ENCODE data around the gene TOM1L2.
A peak's percentile ranks its signal among the peaks of the same experiment; 100 is the strongest.

Gene TOM1L2

DNA sequence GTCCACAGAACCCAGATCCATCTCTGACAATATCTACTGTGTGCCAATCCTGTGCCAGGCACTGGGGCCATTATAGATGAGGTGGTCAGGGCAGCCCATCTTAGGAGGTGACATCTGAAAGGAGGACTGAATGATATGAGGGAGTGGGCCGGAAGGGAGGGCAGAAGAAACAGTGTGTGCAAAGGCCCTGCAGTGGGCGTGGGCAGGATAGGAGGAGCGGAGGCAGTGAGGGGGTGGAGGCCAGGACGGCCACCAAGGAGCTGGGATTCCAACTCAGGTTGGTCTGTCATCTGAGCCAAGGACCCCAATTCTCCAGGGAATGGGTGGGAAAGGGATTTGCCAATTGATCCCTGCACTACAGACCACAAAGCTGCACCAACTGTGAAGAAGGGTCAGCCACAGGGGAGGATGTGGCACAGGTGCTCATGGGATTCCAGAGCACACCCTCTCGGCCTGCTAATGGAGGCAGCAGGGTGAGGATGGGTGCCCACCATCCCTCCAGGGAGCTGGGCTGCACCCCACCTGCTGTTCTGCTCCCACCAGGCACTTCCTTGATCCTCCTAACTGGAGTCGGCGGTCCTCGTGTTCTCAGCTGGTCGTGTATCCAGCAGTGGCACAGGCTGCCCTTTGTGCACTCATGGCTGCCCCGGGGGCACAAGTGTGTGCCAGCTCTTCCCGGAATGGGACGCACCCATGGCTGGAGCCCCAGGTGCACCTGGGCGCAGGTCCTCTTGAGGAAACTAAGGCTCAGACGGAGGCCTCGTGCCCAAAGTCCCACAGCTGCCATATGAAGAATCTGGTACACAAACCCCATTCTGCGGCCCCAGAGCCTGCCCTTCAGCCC lies 145.0 kb downstream of the TOM1L2 start:
- Histone ChIP-seq H3K27ac (ENCODE audit: low read depth, low read length) (no peak overlapping the region), H3K36me3 (ENCODE audit: control insufficient read depth, low read length) (peaks cover 51% of the 10 kb centered on the region), H3K4me3 (ENCODE audit: low read length) (no peak overlapping the region), H3K9me3 (ENCODE audit: control insufficient read depth, insufficient read depth, low read length) (no peaks in the 10 kb centered on the region), H3F3A (ENCODE audit: control insufficient read depth, insufficient read depth) (no peaks in the 10 kb centered on the region), H4K20me1 (ENCODE audit: control insufficient read depth, insufficient read depth, low read depth, low read length) (peaks cover 14% of the 10 kb centered on the region; the same call in 1 of the 2 replicates), H3K4me2 (ENCODE audit: low read length) (no peak overlapping the region), H3K79me2 (ENCODE audit: control insufficient read depth, low read length) (peaks cover 95% of the 10 kb centered on the region), H3K27me3 (ENCODE audit: control insufficient read depth, low read length) (no peaks in the 10 kb centered on the region), H3K9me2 (replicated peaks; ENCODE audit: control insufficient read depth, low read length) (no peaks in the 10 kb centered on the region), H3K4me1 (ENCODE audit: control insufficient read depth, low read length) (peaks cover 59% of the 10 kb centered on the region)
- TF ChIP-seq EZH2phosphoT487 (IDR thresholded peaks at IDR 0.05; ENCODE audit: borderline replicate concordance, low read length): no peak
- TF ChIP-seq, protein P1, sequence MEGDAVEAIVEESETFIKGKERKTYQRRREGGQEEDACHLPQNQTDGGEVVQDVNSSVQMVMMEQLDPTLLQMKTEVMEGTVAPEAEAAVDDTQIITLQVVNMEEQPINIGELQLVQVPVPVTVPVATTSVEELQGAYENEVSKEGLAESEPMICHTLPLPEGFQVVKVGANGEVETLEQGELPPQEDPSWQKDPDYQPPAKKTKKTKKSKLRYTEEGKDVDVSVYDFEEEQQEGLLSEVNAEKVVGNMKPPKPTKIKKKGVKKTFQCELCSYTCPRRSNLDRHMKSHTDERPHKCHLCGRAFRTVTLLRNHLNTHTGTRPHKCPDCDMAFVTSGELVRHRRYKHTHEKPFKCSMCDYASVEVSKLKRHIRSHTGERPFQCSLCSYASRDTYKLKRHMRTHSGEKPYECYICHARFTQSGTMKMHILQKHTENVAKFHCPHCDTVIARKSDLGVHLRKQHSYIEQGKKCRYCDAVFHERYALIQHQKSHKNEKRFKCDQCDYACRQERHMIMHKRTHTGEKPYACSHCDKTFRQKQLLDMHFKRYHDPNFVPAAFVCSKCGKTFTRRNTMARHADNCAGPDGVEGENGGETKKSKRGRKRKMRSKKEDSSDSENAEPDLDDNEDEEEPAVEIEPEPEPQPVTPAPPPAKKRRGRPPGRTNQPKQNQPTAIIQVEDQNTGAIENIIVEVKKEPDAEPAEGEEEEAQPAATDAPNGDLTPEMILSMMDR (IDR thresholded peaks at IDR 0.05; ENCODE audit: low read depth, low read length, poor library complexity, severe bottlenecking): no peak

DNA sequence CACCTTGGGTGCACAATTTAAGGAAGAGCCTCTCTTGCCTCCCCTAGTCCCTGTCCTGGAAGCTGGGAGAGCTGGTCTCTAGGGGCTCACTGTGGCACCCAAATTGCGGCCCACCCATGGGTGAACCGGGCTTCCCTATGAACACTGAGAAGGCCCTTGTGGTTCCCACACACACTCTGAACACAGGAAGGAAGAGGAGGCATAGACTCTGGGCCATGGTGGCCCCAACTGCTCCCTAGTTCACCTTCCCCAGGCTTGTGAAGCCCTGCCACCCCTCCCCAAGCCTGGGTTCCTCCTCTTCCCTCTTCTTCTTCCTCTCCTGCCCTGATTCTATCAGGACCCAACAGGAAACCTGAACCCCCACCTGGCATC lies 145.9 kb downstream of the TOM1L2 start:
- TF ChIP-seq, protein P1 (IDR thresholded peaks at IDR 0.05; ENCODE audit: low read depth, low read length, poor library complexity, severe bottlenecking): no peak
- no peak for TF ChIP-seq EZH2phosphoT487 (IDR thresholded peaks at IDR 0.05; ENCODE audit: borderline replicate concordance, low read length)
- peaks cover 9% of the 10 kb centered on the region; the same call in 1 of the 2 replicates for H4K20me1 ChIP-seq (ENCODE audit: control insufficient read depth, insufficient read depth, low read depth, low read length)
- H3K36me3 ChIP-seq (ENCODE audit: control insufficient read depth, low read length): peaks cover 51% of the 10 kb centered on the region
- no peaks in the 10 kb centered on the region for H3K9me3 ChIP-seq (ENCODE audit: control insufficient read depth, insufficient read depth, low read length)
- peaks cover 95% of the 10 kb centered on the region for H3K79me2 ChIP-seq (ENCODE audit: control insufficient read depth, low read length)
- H3K4me2 ChIP-seq (ENCODE audit: low read length): peak overlapping the region; percentile 13; the same call in 1 of the 2 replicates
- peak overlapping the region; percentile 30; the same call in 1 of the 2 replicates for H3K27ac ChIP-seq (ENCODE audit: low read depth, low read length)
- no peaks in the 10 kb centered on the region for H3F3A ChIP-seq (ENCODE audit: control insufficient read depth, insufficient read depth)
- H3K4me1 ChIP-seq (ENCODE audit: control insufficient read depth, low read length): peaks cover 66% of the 10 kb centered on the region
- H3K4me3 ChIP-seq (ENCODE audit: low read length): no peak overlapping the region
- no peaks in the 10 kb centered on the region for H3K9me2 ChIP-seq (replicated peaks; ENCODE audit: control insufficient read depth, low read length)
- no peaks in the 10 kb centered on the region for H3K27me3 ChIP-seq (ENCODE audit: control insufficient read depth, low read length)

GRCh38 chr17:17824783-17825614 lies 147.2 kb downstream of the TOM1L2 start:
- Histone ChIP-seq H3K27me3 (ENCODE audit: control insufficient read depth, low read length) (no peaks in the 10 kb centered on the region), H3K27ac (ENCODE audit: low read depth, low read length) (peak overlapping the region; percentile 92), H3K4me2 (ENCODE audit: low read length) (peak overlapping the region; percentile 100), H3K36me3 (ENCODE audit: control insufficient read depth, low read length) (peaks cover 50% of the 10 kb centered on the region), H3K4me3 (ENCODE audit: low read length) (peak overlapping the region; percentile 80), H3F3A (ENCODE audit: control insufficient read depth, insufficient read depth) (no peaks in the 10 kb centered on the region), H3K9me2 (replicated peaks; ENCODE audit: control insufficient read depth, low read length) (no peaks in the 10 kb centered on the region), H3K4me1 (ENCODE audit: control insufficient read depth, low read length) (peaks cover 79% of the 10 kb centered on the region), H3K79me2 (ENCODE audit: control insufficient read depth, low read length) (peaks cover 95% of the 10 kb centered on the region), H3K9me3 (ENCODE audit: control insufficient read depth, insufficient read depth, low read length) (no peaks in the 10 kb centered on the region), H4K20me1 (ENCODE audit: control insufficient read depth, insufficient read depth, low read depth, low read length) (peaks cover 9% of the 10 kb centered on the region; the same call in 1 of the 2 replicates)
- TF ChIP-seq EZH2phosphoT487 (IDR thresholded peaks at IDR 0.05; ENCODE audit: borderline replicate concordance, low read length): no peak
- TF ChIP-seq, protein P1 (IDR thresholded peaks at IDR 0.05; ENCODE audit: low read depth, low read length, poor library complexity, severe bottlenecking): no peak
